ENCODE results near the gene VLDLR. TPM values are rescaled to one million over a fixed set of nuclear protein-coding genes. Genes with fewer than 3 reads are reported as not detected.
A peak's percentile ranks its signal among the peaks of the same experiment; 100 is the strongest.

Gene VLDLR
- total and polyA plus RNA-seq, 9 donors = 37.3 to 232 (median 81.8) TPM

DNA sequence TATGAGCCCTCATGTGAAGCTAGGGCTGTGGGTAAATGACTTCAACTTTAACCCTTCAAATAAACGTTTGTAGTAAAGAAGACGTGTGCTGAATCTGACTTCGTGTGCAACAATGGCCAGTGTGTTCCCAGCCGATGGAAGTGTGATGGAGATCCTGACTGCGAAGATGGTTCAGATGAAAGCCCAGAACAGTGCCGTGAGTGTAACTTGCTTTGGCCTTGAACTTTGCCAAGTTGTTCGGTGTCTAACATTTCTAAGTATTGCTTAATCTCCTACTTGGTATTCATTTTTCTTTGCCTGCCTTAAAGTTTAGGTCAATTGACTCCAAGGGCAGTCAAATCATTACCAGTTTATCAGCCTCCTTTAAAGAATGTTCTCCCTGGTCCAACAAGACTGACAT, 18.2 kb downstream of the VLDLR start:
- intact Hi-C loops (cut with DNase I) = no loop called here
- peak in 3 of 5 donors; percentile 46 to 50 (median 50) for DNase-seq
- H3K4me1 ChIP-seq (ENCODE audit: insufficient read depth) = peaks cover 10% of the 10 kb centered on the region
- H3K9me3 ChIP-seq = no peaks in the 10 kb centered on the region
- no peaks in the 10 kb centered on the region for H3K36me3 ChIP-seq
- no peaks in the 10 kb centered on the region for H3K27me3 ChIP-seq
- H3K27ac ChIP-seq = peak overlapping the region in 1 of 2 donors; percentile 46
- no peak for TF ChIP-seq EP300 (IDR thresholded peaks at IDR 0.05)
- WGBS, 3 donors = 51 to 65% (median 53%) methylated on average over 7 of the region's 7 CpGs
- no peak overlapping the region for H3K4me3 ChIP-seq

DNA sequence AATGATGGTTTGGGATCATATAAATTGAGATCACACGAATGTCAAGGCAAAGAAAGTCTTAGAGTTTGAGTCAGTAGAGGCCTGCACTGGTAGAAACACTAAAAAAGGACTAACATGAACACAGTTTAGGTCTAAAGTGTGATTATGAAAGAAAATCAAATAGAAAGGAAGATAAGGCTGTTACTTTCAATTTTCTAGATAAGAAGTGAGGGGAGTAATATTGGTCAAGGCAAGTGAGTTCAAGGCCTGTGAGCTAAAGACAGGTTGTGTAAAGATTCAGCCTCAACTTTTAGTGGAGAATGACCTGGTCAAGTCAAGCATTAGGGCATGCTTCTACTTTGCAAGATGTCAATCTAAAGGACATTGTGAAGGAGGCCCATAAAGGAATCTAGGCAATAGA, 19.0 kb downstream of the VLDLR start:
- TF ChIP-seq, protein P1, sequence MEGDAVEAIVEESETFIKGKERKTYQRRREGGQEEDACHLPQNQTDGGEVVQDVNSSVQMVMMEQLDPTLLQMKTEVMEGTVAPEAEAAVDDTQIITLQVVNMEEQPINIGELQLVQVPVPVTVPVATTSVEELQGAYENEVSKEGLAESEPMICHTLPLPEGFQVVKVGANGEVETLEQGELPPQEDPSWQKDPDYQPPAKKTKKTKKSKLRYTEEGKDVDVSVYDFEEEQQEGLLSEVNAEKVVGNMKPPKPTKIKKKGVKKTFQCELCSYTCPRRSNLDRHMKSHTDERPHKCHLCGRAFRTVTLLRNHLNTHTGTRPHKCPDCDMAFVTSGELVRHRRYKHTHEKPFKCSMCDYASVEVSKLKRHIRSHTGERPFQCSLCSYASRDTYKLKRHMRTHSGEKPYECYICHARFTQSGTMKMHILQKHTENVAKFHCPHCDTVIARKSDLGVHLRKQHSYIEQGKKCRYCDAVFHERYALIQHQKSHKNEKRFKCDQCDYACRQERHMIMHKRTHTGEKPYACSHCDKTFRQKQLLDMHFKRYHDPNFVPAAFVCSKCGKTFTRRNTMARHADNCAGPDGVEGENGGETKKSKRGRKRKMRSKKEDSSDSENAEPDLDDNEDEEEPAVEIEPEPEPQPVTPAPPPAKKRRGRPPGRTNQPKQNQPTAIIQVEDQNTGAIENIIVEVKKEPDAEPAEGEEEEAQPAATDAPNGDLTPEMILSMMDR (IDR thresholded peaks at IDR 0.05) = no peak
- no peak for TF ChIP-seq POLR2A (IDR thresholded peaks at IDR 0.05)
- no peak for TF ChIP-seq EP300 (IDR thresholded peaks at IDR 0.05)
- no peak overlapping the region for H3K4me3 ChIP-seq
- no peaks in the 10 kb centered on the region for H3K27me3 ChIP-seq
- H3K4me1 ChIP-seq (ENCODE audit: insufficient read depth) = peaks cover 10% of the 10 kb centered on the region
- intact Hi-C loops (cut with DNase I) = no loop called here
- no peaks in the 10 kb centered on the region for H3K9me3 ChIP-seq
- H3K27ac ChIP-seq = peak overlapping the region in 1 of 2 donors; percentile 46
- no peak for DNase-seq
- WGBS, 3 donors = 89 to 95% (median 94%) methylated on average over 1 of the region's 1 CpG
- no peaks in the 10 kb centered on the region for H3K36me3 ChIP-seq

DNA sequence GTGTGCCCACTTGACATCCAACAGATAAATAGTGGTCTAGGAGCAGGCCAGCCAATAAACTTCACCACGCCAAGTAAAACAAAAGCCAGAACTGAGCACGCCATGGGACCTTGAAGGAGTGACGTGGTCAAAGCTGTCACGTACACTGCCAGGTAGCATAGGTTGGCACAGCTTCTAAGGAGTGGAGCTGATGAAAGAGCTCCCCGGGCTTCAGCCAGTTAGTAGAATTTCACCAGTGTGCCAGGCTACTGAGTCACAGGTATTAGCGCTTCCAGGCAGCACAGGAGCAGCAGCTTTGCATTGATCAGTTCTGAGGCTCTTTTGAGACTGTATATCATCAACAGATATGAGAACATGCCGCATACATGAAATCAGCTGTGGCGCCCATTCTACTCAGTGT, 19.4 kb downstream of the VLDLR start:
- Histone ChIP-seq H3K36me3 (no peaks in the 10 kb centered on the region), H3K4me1 (ENCODE audit: insufficient read depth) (peaks cover 8% of the 10 kb centered on the region), H3K27ac (no peak overlapping the region), H3K4me3 (no peak overlapping the region), H3K27me3 (no peaks in the 10 kb centered on the region), H3K9me3 (no peaks in the 10 kb centered on the region)
- TF ChIP-seq POLR2A (IDR thresholded peaks at IDR 0.05) = no peak
- TF ChIP-seq EP300 (IDR thresholded peaks at IDR 0.05) = no peak
- TF ChIP-seq, protein P1 (IDR thresholded peaks at IDR 0.05) = no peak
- WGBS, 3 donors = 96 to 97% (median 96%) methylated on average over 8 of the region's 8 CpGs
- intact Hi-C loops (cut with DNase I) = no loop called here
- no peak for DNase-seq

DNA sequence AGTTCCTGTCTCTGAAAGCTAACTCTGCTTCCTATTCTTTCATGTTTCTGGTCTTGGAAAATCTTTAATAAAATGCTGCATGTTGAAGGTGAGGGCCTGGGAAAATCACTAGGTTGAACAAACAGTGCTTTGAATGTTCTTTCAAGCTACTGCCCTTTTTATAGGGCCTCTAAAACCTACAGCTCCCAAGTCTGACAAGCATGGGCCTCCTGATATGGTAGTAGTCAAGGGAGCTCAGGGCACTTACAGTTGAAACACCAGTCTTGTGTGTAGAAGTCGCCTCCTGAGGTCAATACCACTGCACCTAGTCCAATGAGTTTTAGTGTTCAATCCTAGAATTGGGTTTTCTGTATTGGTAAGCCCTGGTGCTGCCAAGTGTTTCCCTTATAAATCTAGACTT, 20.5 kb downstream of the VLDLR start:
- Histone ChIP-seq H3K9me3 (no peaks in the 10 kb centered on the region), H3K36me3 (no peaks in the 10 kb centered on the region), H3K4me3 (no peak overlapping the region), H3K27me3 (no peaks in the 10 kb centered on the region), H3K27ac (peak overlapping the region in 1 of 2 donors; percentile 0), H3K4me1 (ENCODE audit: insufficient read depth) (peaks cover 8% of the 10 kb centered on the region)
- TF ChIP-seq, protein P1 (IDR thresholded peaks at IDR 0.05) = no peak
- no peak for TF ChIP-seq EP300 (IDR thresholded peaks at IDR 0.05)
- no peak for TF ChIP-seq POLR2A (IDR thresholded peaks at IDR 0.05)
- intact Hi-C loops (cut with DNase I) = no loop called here
- no peak for DNase-seq
- WGBS, 3 donors = 94 to 100% (median 95%) methylated on average over 1 of the region's 1 CpG

DNA sequence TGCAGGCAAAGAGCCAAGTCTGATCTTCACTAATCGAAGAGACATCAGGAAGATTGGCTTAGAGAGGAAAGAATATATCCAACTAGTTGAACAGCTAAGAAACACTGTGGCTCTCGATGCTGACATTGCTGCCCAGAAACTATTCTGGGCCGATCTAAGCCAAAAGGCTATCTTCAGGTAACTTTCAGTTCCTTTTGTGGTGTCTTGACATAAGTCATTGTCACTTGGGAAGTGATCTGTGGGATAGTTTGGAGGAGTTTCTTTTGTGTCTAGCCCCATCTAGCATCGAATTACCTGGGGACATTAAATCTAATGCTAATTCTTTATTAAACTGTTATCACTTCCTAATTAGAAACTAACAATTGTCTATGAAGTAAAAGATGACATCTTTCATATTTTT, 24.0 kb downstream of the VLDLR start:
- Histone ChIP-seq H3K27ac (no peak overlapping the region), H3K9me3 (no peaks in the 10 kb centered on the region), H3K4me3 (no peak overlapping the region), H3K36me3 (no peaks in the 10 kb centered on the region), H3K27me3 (no peaks in the 10 kb centered on the region), H3K4me1 (ENCODE audit: insufficient read depth) (peaks cover 3% of the 10 kb centered on the region)
- TF ChIP-seq, protein P1 (IDR thresholded peaks at IDR 0.05) = no peak
- TF ChIP-seq EP300 (IDR thresholded peaks at IDR 0.05) (no peak), POLR2A (IDR thresholded peaks at IDR 0.05) (no peak)
- 81 to 89% (median 83%) methylated on average over 4 of the region's 4 CpGs for WGBS, 3 donors
- intact Hi-C loops (cut with DNase I) = no loop called here
- no peak for DNase-seq
